ENCODE data around the gene ERI2.
"Not testable (repeated sequence)": the region's sequence is repeated elsewhere in the genome, so short reads cannot be mapped to it uniquely, and the experiment has no call there.

ERI2 gene

DNA sequence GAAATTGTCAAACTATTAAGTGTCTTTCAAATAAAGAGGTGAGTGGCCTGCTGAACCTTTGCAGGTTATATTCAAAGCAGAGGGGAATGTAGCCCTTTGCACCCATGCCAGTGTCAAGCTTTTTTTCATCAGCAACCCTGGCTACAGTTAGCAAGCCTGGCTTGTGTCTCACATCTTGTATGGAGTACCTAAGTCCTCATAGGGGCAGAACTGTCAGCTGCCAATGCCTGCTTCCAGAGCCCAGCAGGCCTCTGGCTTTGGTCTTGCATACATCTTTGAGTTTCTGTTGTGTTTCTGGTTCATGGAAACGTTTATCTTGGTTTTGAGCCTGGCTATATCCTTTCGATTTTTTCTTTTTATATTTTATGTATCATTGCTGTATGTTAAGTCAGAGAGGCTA is 26.8 kb upstream of the ERI2 start:
- no peak overlapping the region for H3K27ac Mint-ChIP-seq
- H3K27me3 Mint-ChIP-seq = no peaks in the 10 kb centered on the region
- H3K4me1 Mint-ChIP-seq (ENCODE audit: low read depth) = no peaks in the 10 kb centered on the region
- peaks cover 48% of the 10 kb centered on the region for H3K36me3 Mint-ChIP-seq (ENCODE audit: low read depth)
- H3K4me3 Mint-ChIP-seq = no peak overlapping the region
- H3K9me3 Mint-ChIP-seq = peaks cover 9% of the 10 kb centered on the region

DNA sequence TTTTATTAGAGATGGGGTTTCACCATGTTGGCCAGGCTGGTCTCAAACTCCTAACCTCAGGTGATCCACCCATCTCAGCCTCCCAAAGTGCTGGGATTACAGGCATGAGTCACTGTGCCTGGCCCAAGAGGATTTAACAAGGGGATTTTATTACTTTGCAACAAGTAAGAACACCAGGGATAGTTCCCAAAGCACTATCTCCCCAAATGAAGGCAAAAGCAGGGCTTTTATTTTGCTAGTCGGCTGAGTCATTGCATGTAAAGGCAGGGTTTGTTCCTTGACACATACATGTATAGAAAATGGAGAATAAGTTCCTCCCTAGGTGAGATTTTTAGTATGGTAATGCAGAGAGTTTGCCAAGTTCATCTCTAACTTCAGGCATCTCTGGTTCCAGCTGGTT is 24.1 kb upstream of the ERI2 start:
- H3K27me3 Mint-ChIP-seq = no peaks in the 10 kb centered on the region
- H3K36me3 Mint-ChIP-seq (ENCODE audit: low read depth) = peaks cover 25% of the 10 kb centered on the region
- no peaks in the 10 kb centered on the region for H3K9me3 Mint-ChIP-seq
- H3K4me1 Mint-ChIP-seq (ENCODE audit: low read depth) = no peaks in the 10 kb centered on the region
- no peak overlapping the region for H3K4me3 Mint-ChIP-seq
- H3K27ac Mint-ChIP-seq = no peak overlapping the region

DNA sequence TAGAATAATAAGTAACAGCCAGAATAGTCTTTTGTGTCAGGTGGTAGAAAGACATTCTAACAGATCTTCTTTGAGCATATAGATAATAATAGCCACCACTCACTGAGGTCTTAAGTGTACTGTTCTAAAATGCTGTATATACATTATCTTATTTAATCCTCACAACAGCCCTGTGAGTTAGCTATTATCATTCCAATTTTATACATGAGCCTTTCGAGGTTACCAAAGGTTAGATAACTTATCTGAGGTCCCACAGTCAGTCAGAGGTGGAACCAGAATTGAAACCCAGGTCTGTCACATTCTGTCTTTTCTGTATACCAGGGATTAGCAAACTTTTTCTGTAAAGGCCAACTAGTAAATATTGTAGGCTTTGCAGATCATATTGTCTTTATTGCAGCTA is 23.3 kb upstream of the ERI2 start:
- Mint-ChIP-seq H3K4me1 (ENCODE audit: low read depth) (no peaks in the 10 kb centered on the region), H3K36me3 (ENCODE audit: low read depth) (peaks cover 17% of the 10 kb centered on the region), H3K9me3 (no peaks in the 10 kb centered on the region), H3K27me3 (no peaks in the 10 kb centered on the region), H3K4me3 (no peak overlapping the region), H3K27ac (no peak overlapping the region)

DNA sequence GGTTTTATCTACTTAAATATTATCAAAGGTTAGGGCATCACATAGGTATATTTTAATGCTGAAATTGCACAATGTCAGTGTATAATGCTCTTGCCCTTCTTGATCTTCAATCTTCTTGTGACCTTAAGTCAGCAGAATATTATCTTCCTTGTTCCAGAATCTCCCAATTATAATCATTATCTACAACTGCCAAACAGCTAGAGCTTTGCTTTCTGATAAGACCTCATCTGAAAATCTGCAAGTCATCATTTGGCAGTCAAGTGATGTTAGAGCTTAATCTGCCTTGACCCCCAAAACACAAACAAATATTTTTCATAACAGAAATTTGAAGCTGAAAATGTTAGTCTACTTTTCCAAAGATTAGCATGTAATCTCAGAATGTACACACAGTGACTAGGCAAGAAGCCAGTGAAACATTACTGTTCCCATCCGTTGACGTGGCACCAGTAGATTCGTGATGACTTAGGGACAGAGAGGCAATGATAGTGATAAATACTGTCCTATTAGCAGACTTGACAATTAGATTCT is 19.8 kb upstream of the ERI2 start:
- Mint-ChIP-seq H3K27ac (no peak overlapping the region), H3K4me1 (ENCODE audit: low read depth) (peaks cover 8% of the 10 kb centered on the region), H3K27me3 (no peaks in the 10 kb centered on the region), H3K9me3 (no peaks in the 10 kb centered on the region), H3K36me3 (ENCODE audit: low read depth) (peaks cover 18% of the 10 kb centered on the region), H3K4me3 (no peak overlapping the region)

DNA sequence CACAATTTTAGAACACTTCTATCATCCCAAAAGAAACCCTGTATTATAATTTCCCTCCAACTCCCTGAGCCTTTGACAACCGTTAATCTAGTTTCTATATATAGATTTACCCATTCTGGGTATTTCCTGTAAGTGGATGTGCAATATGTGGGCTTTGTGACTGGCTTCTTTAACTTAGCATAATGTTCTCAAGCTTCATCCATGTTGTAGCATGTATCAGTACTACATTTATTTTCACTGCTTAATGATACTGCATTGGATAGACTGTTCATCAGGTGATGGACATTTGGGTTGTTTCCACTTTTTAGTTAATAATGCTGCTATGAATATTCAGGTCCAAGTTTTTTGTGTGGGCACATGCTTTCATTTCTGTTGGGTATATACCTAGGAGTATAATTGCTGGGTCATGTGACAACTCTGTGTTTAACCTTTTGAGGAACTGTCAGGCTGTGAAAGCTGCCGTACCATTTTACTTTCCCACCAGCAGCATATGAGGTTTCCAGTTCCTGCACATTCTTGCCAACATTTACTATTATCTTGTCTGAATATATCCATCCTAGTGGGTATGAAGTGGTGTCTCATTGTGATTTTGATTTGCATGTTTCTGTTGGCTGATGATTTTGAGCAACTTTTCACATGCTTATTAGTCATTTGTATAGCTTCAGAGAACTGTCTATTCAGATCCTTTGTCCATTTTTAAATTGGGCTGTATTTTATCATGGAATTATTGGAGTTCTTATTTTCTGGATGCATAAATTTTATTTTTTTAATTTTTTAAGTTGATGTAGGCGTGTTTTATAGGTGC is 16.5 kb upstream of the ERI2 start:
- H3K27ac Mint-ChIP-seq = no peak overlapping the region
- no peaks in the 10 kb centered on the region for H3K27me3 Mint-ChIP-seq
- peaks cover 8% of the 10 kb centered on the region for H3K4me1 Mint-ChIP-seq (ENCODE audit: low read depth)
- H3K4me3 Mint-ChIP-seq = no peak overlapping the region
- H3K9me3 Mint-ChIP-seq = no peaks in the 10 kb centered on the region
- H3K36me3 Mint-ChIP-seq (ENCODE audit: low read depth) = peaks cover 22% of the 10 kb centered on the region

- H3K9me3 Mint-ChIP-seq = no peaks in the 10 kb centered on the region
- peaks cover 8% of the 10 kb centered on the region for H3K4me1 Mint-ChIP-seq (ENCODE audit: low read depth)
- no peaks in the 10 kb centered on the region for H3K27me3 Mint-ChIP-seq
- H3K27ac Mint-ChIP-seq = no peak overlapping the region
- no peak overlapping the region for H3K4me3 Mint-ChIP-seq
- H3K36me3 Mint-ChIP-seq (ENCODE audit: low read depth) = peaks cover 22% of the 10 kb centered on the region
Measured at GRCh38 chr16:20821682-20822081, 15.4 kb upstream of the ERI2 start.

- no peak overlapping the region for H3K27ac Mint-ChIP-seq
- H3K4me1 Mint-ChIP-seq (ENCODE audit: low read depth) = peaks cover 12% of the 10 kb centered on the region
- H3K9me3 Mint-ChIP-seq = no peaks in the 10 kb centered on the region
- H3K4me3 Mint-ChIP-seq = no peak overlapping the region
- H3K36me3 Mint-ChIP-seq (ENCODE audit: low read depth) = peaks cover 30% of the 10 kb centered on the region
- H3K27me3 Mint-ChIP-seq = no peaks in the 10 kb centered on the region
Measured at GRCh38 chr16:20818929-20819585, 12.8 kb upstream of the ERI2 start.

GRCh38 chr16:20814784-20815183 is 8.5 kb upstream of the ERI2 start:
- H3K27ac Mint-ChIP-seq = peak overlapping the region; percentile 18
- H3K36me3 Mint-ChIP-seq (ENCODE audit: low read depth) = peaks cover 18% of the 10 kb centered on the region
- H3K4me1 Mint-ChIP-seq (ENCODE audit: low read depth) = peaks cover 4% of the 10 kb centered on the region
- no peaks in the 10 kb centered on the region for H3K9me3 Mint-ChIP-seq
- H3K27me3 Mint-ChIP-seq = no peaks in the 10 kb centered on the region
- no peak overlapping the region for H3K4me3 Mint-ChIP-seq

- no peaks in the 10 kb centered on the region for H3K9me3 Mint-ChIP-seq
- no peak overlapping the region for H3K4me3 Mint-ChIP-seq
- no peaks in the 10 kb centered on the region for H3K27me3 Mint-ChIP-seq
- H3K4me1 Mint-ChIP-seq (ENCODE audit: low read depth) = peaks cover 12% of the 10 kb centered on the region
- H3K36me3 Mint-ChIP-seq (ENCODE audit: low read depth) = peaks cover 15% of the 10 kb centered on the region
- H3K27ac Mint-ChIP-seq = no peak overlapping the region
Measured at GRCh38 chr16:20812510-20812909, 6.2 kb upstream of the ERI2 start.

GRCh38 chr16:20811889-20812439 is 5.7 kb upstream of the ERI2 start:
- H3K36me3 Mint-ChIP-seq (ENCODE audit: low read depth) = peaks cover 15% of the 10 kb centered on the region
- no peak overlapping the region for H3K27ac Mint-ChIP-seq
- H3K4me3 Mint-ChIP-seq = no peak overlapping the region
- no peaks in the 10 kb centered on the region for H3K9me3 Mint-ChIP-seq
- H3K4me1 Mint-ChIP-seq (ENCODE audit: low read depth) = peaks cover 12% of the 10 kb centered on the region
- H3K27me3 Mint-ChIP-seq = no peaks in the 10 kb centered on the region

GRCh38 chr16:20807862-20808261 is 1.6 kb upstream of the ERI2 start:
- peak overlapping the region; percentile 75 for H3K27ac Mint-ChIP-seq
- H3K4me3 Mint-ChIP-seq = peak overlapping the region; percentile 97
- peaks cover 3% of the 10 kb centered on the region for H3K36me3 Mint-ChIP-seq (ENCODE audit: low read depth)

DNA sequence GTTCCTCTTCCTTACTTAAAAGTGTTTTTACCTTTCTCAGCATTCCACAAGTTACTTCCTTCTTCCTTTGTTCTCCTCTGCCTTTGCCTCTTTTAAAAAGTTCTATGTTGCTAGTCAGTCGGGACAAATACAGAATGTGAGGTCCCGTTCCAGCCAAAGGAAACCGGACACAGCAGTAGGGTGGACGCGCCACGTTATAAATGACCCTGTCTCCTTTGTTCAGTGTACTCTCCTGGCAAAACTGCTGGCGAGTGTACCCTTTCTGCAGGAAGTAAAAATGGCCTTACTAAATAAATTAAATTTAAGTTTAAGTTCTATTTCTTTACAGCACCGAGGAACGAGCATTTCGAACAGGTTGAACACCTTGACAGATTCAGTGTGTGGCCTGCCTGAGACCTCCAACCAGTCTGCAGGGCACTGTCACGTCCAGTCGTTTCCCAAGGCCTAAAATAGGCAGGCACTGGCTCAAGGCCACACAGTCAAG is 546 bp downstream of the ERI2 start:
- not testable (repeated sequence) for H3K36me3 Mint-ChIP-seq (ENCODE audit: low read depth); H3K9me3 Mint-ChIP-seq; H3K27me3 Mint-ChIP-seq
- peak overlapping the region; percentile 97 for H3K4me3 Mint-ChIP-seq
- H3K27ac Mint-ChIP-seq = peak overlapping the region; percentile 70
- H3K4me1 Mint-ChIP-seq (ENCODE audit: low read depth) = peaks cover 19% of the 10 kb centered on the region

More at GRCh38 chr16:20807862-20808261, 1.6 kb upstream of the ERI2 start:
- no peaks in the 10 kb centered on the region for H3K27me3 Mint-ChIP-seq
- peaks cover 19% of the 10 kb centered on the region for H3K4me1 Mint-ChIP-seq (ENCODE audit: low read depth)
- no peaks in the 10 kb centered on the region for H3K9me3 Mint-ChIP-seq

GRCh38 chr16:20803561-20804214 is 2.6 kb downstream of the ERI2 start:
- Mint-ChIP-seq H3K9me3 (no peaks in the 10 kb centered on the region), H3K27me3 (no peaks in the 10 kb centered on the region), H3K4me3 (no peak overlapping the region), H3K4me1 (ENCODE audit: low read depth) (peaks cover 22% of the 10 kb centered on the region), H3K27ac (peak overlapping the region; percentile 27), H3K36me3 (ENCODE audit: low read depth) (peaks cover 17% of the 10 kb centered on the region)

- H3K27ac Mint-ChIP-seq = peak overlapping the region; percentile 27
- H3K36me3 Mint-ChIP-seq (ENCODE audit: low read depth) = peaks cover 23% of the 10 kb centered on the region
- H3K4me3 Mint-ChIP-seq = no peak overlapping the region
- peaks cover 24% of the 10 kb centered on the region for H3K4me1 Mint-ChIP-seq (ENCODE audit: low read depth)
- no peaks in the 10 kb centered on the region for H3K27me3 Mint-ChIP-seq
- H3K9me3 Mint-ChIP-seq = no peaks in the 10 kb centered on the region
Measured at GRCh38 chr16:20803192-20803560, 3.1 kb downstream of the ERI2 start.

GRCh38 chr16:20801278-20801677 is 5.0 kb downstream of the ERI2 start:
- no peak overlapping the region for H3K4me3 Mint-ChIP-seq
- H3K27me3 Mint-ChIP-seq = no peaks in the 10 kb centered on the region
- H3K36me3 Mint-ChIP-seq (ENCODE audit: low read depth) = peaks cover 33% of the 10 kb centered on the region
- H3K9me3 Mint-ChIP-seq = no peaks in the 10 kb centered on the region
- peaks cover 13% of the 10 kb centered on the region for H3K4me1 Mint-ChIP-seq (ENCODE audit: low read depth)
- H3K27ac Mint-ChIP-seq = no peak overlapping the region
